Tibial artery (tissue), 4 donors: ENCODE data around the gene FGD4.

ENCODE experiments used
- DNase-seq, 2 donors: peaks; one replicate each; pipeline ENCODE4 v3.0.0-alpha.2; 2019
- H3K27ac ChIP-seq, 2 donors: fragments of 200-600 bp; sonication (generic) in 1 of 2; 1 replicate in 1 of 2; 2 replicates in 1 of 2; pipeline ENCODE4 v1.5.1; 2018 to 2019; ENCODE audit warnings: mild to moderate bottlenecking in 1 of 2
- H3K27me3 ChIP-seq, 2 donors: fragments of 200-600 bp; sonication (generic) in 1 of 2; one replicate each; pipeline versions ENCODE4 v1.5.1 to v1.6.0; 2016 to 2019
- H3K36me3 ChIP-seq, 3 donors: fragments of 200-600 bp; sonication (generic) in 2 of 3; one replicate each; pipeline ENCODE4 v1.5.1; 2016 to 2019; ENCODE audit warnings: mild to moderate bottlenecking in 2 of 3
- H3K4me1 ChIP-seq, 4 donors: fragments of 200-600 bp; sonication (generic) in 2 of 4; 1 replicate in 3 of 4; 2 replicates in 1 of 4; pipeline ENCODE4 v1.5.1; 2016 to 2019
- H3K4me3 ChIP-seq, 2 donors: fragments of 200-600 bp; sonication (generic) in 1 of 2; 1 replicate in 1 of 2; 2 replicates in 1 of 2; pipeline ENCODE4 v1.5.1; 2018 to 2019; ENCODE audit warnings: mild to moderate bottlenecking in 2 of 2
- H3K9me3 ChIP-seq, 3 donors: fragments of 200-600 bp; sonication (generic) in 1 of 3; one replicate each; pipeline ENCODE4 v1.5.1; 2016 to 2019
- CTCF ChIP-seq, 2 experiments: fragments of 200-600 bp in 1 of 2; fragments of 450-650 bp in 1 of 2; IDR thresholded peaks; one replicate each; pipeline ENCODE4 v1.5.1; 2017 to 2019; ENCODE audit warnings: antibody characterized with exemption in 2 of 2, mild to moderate bottlenecking in 1 of 2, moderate library complexity in 1 of 2
- intact Hi-C: fragments of 100-400 bp; cut with DNase I; formaldehyde crosslinking; loops from one replicate; pipeline ENCODE4 v1.15.0; 2023; ENCODE audit warnings: low total_unique reads

The FGD4 gene

GRCh38 chr12:32398181-32398580 lies 1.2 kb upstream of the FGD4 start:
- H3K9me3 ChIP-seq, result no peaks in the 10 kb centered on the region
- no peak for DNase-seq
- no peaks in the 10 kb centered on the region for H3K36me3 ChIP-seq
- TF ChIP-seq CTCF (IDR thresholded peaks at IDR 0.05), result no peak
- peak overlapping the region; percentile 65 to 77 for H3K27ac ChIP-seq
- intact Hi-C loops, result no loop called here
- H3K4me1 ChIP-seq, result peaks cover 0 to 24% (median 14%) of the 10 kb centered on the region in 4 donors
- no peaks in the 10 kb centered on the region for H3K27me3 ChIP-seq
- H3K4me3 ChIP-seq, result no peak overlapping the region

GRCh38 chr12:32398816-32399369 lies 465 bp upstream of the FGD4 start:
- no peak for TF ChIP-seq CTCF (IDR thresholded peaks at IDR 0.05)
- Histone ChIP-seq H3K27ac (peak overlapping the region; percentile 65 to 77), H3K4me1 (peaks cover 0 to 24% (median 14%) of the 10 kb centered on the region in 4 donors), H3K4me3 (peak overlapping the region; percentile 79 to 88), H3K27me3 (no peaks in the 10 kb centered on the region), H3K9me3 (no peaks in the 10 kb centered on the region), H3K36me3 (no peaks in the 10 kb centered on the region)
- intact Hi-C loops, result no loop called here
- no peak for DNase-seq

- no peaks in the 10 kb centered on the region for H3K27me3 ChIP-seq
- no peak for TF ChIP-seq CTCF (IDR thresholded peaks at IDR 0.05)
- no peak for DNase-seq
- intact Hi-C loops, result no loop called here
- H3K9me3 ChIP-seq, result no peaks in the 10 kb centered on the region
- H3K36me3 ChIP-seq, result no peaks in the 10 kb centered on the region
- peak overlapping the region; percentile 65 to 77 for H3K27ac ChIP-seq
- H3K4me3 ChIP-seq, result peak overlapping the region; percentile 79 to 88
- peaks cover 0 to 24% (median 14%) of the 10 kb centered on the region in 4 donors for H3K4me1 ChIP-seq
These were observed 835 bp downstream of the FGD4 start for GRCh38 chr12:32400114-32400672.

- Histone ChIP-seq H3K36me3 (no peaks in the 10 kb centered on the region), H3K27me3 (no peaks in the 10 kb centered on the region), H3K4me3 (peak overlapping the region; percentile 79 to 88), H3K4me1 (peaks cover 0 to 24% (median 14%) of the 10 kb centered on the region in 4 donors), H3K9me3 (no peaks in the 10 kb centered on the region), H3K27ac (no peak overlapping the region)
- no peak for TF ChIP-seq CTCF (IDR thresholded peaks at IDR 0.05)
- DNase-seq, result no peak
- intact Hi-C loops, result no loop called here
These were observed 1.5 kb downstream of the FGD4 start for GRCh38 chr12:32400866-32401265.

- peaks cover 0 to 24% (median 14%) of the 10 kb centered on the region in 4 donors for H3K4me1 ChIP-seq
- no peak overlapping the region for H3K27ac ChIP-seq
- no peak for DNase-seq
- no peaks in the 10 kb centered on the region for H3K27me3 ChIP-seq
- no peak for TF ChIP-seq CTCF (IDR thresholded peaks at IDR 0.05)
- intact Hi-C loops, result no loop called here
- H3K4me3 ChIP-seq, result no peak overlapping the region
- no peaks in the 10 kb centered on the region for H3K9me3 ChIP-seq
- no peaks in the 10 kb centered on the region for H3K36me3 ChIP-seq
These were observed 2.8 kb downstream of the FGD4 start for GRCh38 chr12:32402170-32402569.
